WERI-Rb-1 (cell line): ENCODE data around the gene TBX20.
"Not testable (repeated sequence)": the region's sequence is repeated elsewhere in the genome, so short reads cannot be mapped to it uniquely, and the experiment has no call there.

Experiments
- DNase-seq: peaks from one replicate; pipeline ENCODE4 v3.0.0-alpha.2; 2020
- H3K27ac ChIP-seq: fragments of 250-450 bp; sonication (Bioruptor Pico); 2 replicates; pipeline ENCODE4 v1.5.1; 2020; ENCODE audit warnings: mild to moderate bottlenecking, moderate library complexity
- H3K27me3 ChIP-seq: fragments of 250-450 bp; sonication (Bioruptor Pico); 2 replicates; pipeline ENCODE4 v1.5.1; 2021; ENCODE audit warnings: mild to moderate bottlenecking, low read depth, moderate library complexity; ENCODE audit not compliant: insufficient read depth, severe bottlenecking
- H3K36me3 ChIP-seq: fragments of 250-450 bp; sonication (Bioruptor Pico); 2 replicates; pipeline ENCODE4 v1.5.1; 2020; ENCODE audit warnings: mild to moderate bottlenecking, moderate library complexity
- H3K4me3 ChIP-seq: 2 replicates; pipeline ENCODE4 v1.5.1; 2011; ENCODE audit warnings: low read depth, mild to moderate bottlenecking, control low read depth, low read length
- H3K9me3 ChIP-seq: fragments of 250-450 bp; sonication (Bioruptor Pico); 2 replicates; pipeline ENCODE4 v1.5.1; 2021; ENCODE audit warnings: mild to moderate bottlenecking, moderate library complexity; ENCODE audit not compliant: severe bottlenecking
- CTCF ChIP-seq: IDR thresholded peaks from 2 replicates; pipeline ENCODE4 v1.5.1; 2011; ENCODE audit warnings: low read depth, mild to moderate bottlenecking, control low read depth, inconsistent platforms, low read length

TBX20 gene

GRCh38 chr7:35185908-35186731 is 67.8 kb downstream of the TBX20 start:
- H3K4me3 ChIP-seq: peak overlapping the region; percentile 62
- TF ChIP-seq CTCF: 0 out of 2 replicates have a peak, but pooled peaks have one; percentile 10
- peak; percentile 78 for DNase-seq
- H3K27ac ChIP-seq: peak overlapping the region; percentile 69
- no peaks in the 10 kb centered on the region for H3K9me3 ChIP-seq
- no peaks in the 10 kb centered on the region for H3K27me3 ChIP-seq
- H3K36me3 ChIP-seq: no peaks in the 10 kb centered on the region

DNA sequence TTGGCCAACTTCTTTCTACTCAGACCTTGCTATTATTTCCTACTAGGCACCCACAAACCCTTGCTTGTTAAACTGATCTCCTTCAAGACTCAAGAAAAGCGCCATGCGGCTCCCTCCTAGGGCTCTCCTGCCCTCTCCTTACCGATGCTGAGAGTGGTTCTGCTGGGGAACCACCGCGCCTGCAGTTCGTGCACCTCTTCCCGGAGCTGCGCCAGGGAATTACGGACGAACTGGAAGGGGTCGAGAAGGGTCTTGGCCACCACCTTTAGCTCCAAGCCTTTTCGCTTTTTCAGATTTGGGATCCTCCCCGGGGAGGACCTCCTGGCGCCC is 68.4 kb downstream of the TBX20 start:
- H3K9me3 ChIP-seq, H3K36me3 ChIP-seq, H3K27me3 ChIP-seq, DNase-seq: not testable (repeated sequence)
- Histone ChIP-seq H3K4me3 (peak overlapping the region; percentile 62), H3K27ac (peak overlapping the region; percentile 69)

DNA sequence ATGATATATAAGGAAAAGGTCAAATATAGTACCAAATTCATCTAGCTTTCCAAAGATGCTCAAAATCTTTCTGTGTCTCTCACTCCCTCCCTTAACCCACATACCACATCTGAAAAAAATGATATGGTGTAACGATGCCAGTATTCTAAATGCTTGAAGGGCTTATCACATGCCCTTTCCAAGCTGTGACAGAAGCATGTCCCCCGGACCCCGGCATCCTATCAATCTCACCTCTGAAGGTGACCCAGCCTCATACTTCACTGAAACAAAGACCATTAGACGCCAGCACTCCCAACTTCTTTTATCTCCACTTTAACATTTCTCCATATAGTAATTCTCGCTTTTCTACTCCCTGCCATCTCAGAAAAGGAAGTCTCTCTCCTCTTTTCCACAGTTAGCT is 68.9 kb downstream of the TBX20 start:
- peak overlapping the region; percentile 62 for H3K4me3 ChIP-seq
- not testable (repeated sequence) for H3K36me3 ChIP-seq, H3K27ac ChIP-seq, DNase-seq, H3K9me3 ChIP-seq, H3K27me3 ChIP-seq

DNA sequence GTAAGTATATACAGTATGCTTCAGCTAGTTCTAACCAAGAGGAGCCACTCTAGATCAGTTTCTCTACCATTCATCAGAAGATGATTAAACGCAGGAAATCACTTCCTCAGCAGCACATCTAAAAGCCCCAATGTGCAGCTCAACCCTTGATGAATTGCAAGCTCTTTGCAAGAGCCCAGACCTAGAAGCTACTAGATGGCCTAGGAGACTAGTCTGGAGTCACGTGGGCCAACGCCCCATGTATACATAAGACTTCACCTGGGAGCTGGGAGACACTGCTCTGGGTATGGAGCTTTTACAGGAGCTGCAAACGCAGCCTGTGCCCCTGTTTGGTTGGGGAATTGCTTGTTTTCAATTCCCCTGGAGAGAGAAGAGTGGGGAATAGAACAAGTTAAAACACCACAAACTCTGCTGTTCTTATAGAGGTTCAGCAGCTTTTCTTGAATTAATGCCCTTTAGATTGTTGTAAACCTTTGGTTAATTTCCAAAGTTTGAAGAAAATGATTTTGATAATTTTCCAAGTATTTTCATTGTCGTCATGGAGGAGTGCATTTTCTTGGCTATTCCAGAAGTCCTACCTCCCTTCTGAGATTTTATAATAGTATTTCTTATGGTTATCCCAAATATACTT is 69.9 kb downstream of the TBX20 start:
- H3K9me3 ChIP-seq, H3K27ac ChIP-seq, H3K4me3 ChIP-seq, H3K36me3 ChIP-seq, H3K27me3 ChIP-seq, DNase-seq: not testable (repeated sequence)

GRCh38 chr7:35180665-35181064 is 73.2 kb downstream of the TBX20 start:
- DNase-seq, H3K4me3 ChIP-seq, H3K27ac ChIP-seq, H3K36me3 ChIP-seq, H3K9me3 ChIP-seq, H3K27me3 ChIP-seq: not testable (repeated sequence)

- H3K27ac ChIP-seq, H3K27me3 ChIP-seq, H3K9me3 ChIP-seq, H3K36me3 ChIP-seq, H3K4me3 ChIP-seq, DNase-seq: not testable (repeated sequence)
Measured at GRCh38 chr7:35173176-35173575, 80.7 kb downstream of the TBX20 start.

GRCh38 chr7:35172131-35172530 is 81.8 kb downstream of the TBX20 start:
- H3K27me3 ChIP-seq, H3K27ac ChIP-seq, H3K4me3 ChIP-seq, H3K36me3 ChIP-seq, H3K9me3 ChIP-seq, DNase-seq: not testable (repeated sequence)

DNA sequence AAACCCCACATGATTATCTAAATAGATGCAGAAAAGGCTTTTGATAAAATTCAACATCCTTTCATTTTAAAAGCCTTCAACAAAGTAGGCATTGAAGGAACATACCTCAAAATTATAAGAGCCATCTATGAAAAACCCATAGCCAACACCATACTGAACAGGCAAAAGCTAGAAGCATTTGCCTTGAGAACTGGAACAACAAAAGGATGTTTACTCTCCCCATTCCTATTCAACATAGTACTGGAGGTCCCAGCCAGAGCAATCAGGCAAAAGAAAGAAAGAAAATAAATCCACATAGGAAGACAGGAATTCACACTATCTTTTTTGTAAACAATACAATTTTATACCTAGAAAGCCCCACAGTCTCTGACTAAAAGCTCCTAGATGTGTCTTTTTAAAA is 86.2 kb downstream of the TBX20 start:
- not testable (repeated sequence) for H3K9me3 ChIP-seq, H3K4me3 ChIP-seq, H3K27ac ChIP-seq

DNA sequence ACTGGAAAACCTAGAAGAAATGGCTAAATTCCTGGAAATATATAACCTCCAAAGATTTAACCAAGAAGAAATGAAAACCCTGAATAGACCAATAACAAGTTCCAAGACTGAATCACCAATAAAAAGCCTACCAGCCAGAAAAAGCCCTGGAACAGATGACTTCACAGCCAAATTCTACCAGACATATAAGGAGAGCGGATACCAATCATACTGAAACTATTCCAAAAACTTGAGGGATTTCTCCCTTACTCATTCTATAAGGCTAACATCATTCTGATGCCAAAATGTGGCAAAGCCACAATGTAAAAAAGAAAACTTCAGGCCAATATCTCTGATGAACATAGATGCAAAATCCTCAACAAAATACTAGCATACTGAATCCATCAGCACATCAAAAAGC is 86.7 kb downstream of the TBX20 start:
- H3K4me3 ChIP-seq, H3K9me3 ChIP-seq, H3K36me3 ChIP-seq, DNase-seq, H3K27me3 ChIP-seq, H3K27ac ChIP-seq: not testable (repeated sequence)

More for the DNA sequence above, 86.2 kb downstream of the TBX20 start:
- not testable (repeated sequence) for DNase-seq, H3K27me3 ChIP-seq, H3K36me3 ChIP-seq

- H3K9me3 ChIP-seq, H3K27me3 ChIP-seq, DNase-seq, H3K4me3 ChIP-seq, H3K36me3 ChIP-seq, H3K27ac ChIP-seq: not testable (repeated sequence)
Measured at GRCh38 chr7:35161059-35161740, 92.7 kb downstream of the TBX20 start.
